Bronchial epithelial cell (primary cell): ENCODE measurements around the gene SAV1. TPM values are rescaled to one million over a fixed set of nuclear protein-coding genes. Genes with fewer than 3 reads are reported as not detected.
"Not testable (repeated sequence)": the region's sequence is repeated elsewhere in the genome, so short reads cannot be mapped to it uniquely, and the experiment has no call there.

Experiments
- DNase-seq: peaks from one replicate; pipeline ENCODE4 v3.0.0-alpha.2; 2010; ENCODE audit warnings: low read depth
- FAIRE-seq: peaks from 2 replicates; lab custom pipeline; 2011; peaks lifted over from hg19 to GRCh38; lab: Jason Lieb, UNC
- H3K27me3 ChIP-seq: 2 replicates; pipeline ENCODE4 v1.5.1; 2011; ENCODE audit warnings: low read length; ENCODE audit not compliant: control insufficient read depth, insufficient read depth
- H3K36me3 ChIP-seq: 2 replicates; pipeline ENCODE4 v1.5.1; 2011; ENCODE audit warnings: low read length; ENCODE audit not compliant: control insufficient read depth, insufficient read depth
- H3K4me3 ChIP-seq: 2 replicates; pipeline ENCODE4 v1.5.1; 2011; ENCODE audit warnings: mild to moderate bottlenecking, low read depth, low read length, control low read depth
- CTCF ChIP-seq: IDR thresholded peaks from 2 replicates; pipeline ENCODE4 v1.5.1; 2011; ENCODE audit warnings: mild to moderate bottlenecking, moderate library complexity, low read length, control low read depth, inconsistent platforms; ENCODE audit not compliant: insufficient read depth, severe bottlenecking
- total RNA-seq: library from RNA; depleted of rRNA; stranded (reverse); fragments of >200 nt; gene quantifications from 2 replicates; pipeline ENCODE4 v1.2.1, GENCODE V29; 2014

Gene SAV1
- total RNA-seq, 1 donor from 2014 or later, result 28.7 TPM

GRCh38 chr14:50704454-50705010 is 36.4 kb upstream of the SAV1 start:
- FAIRE-seq (no peak), DNase-seq (no peak)
- H3K27me3 ChIP-seq, result no peaks in the 10 kb centered on the region
- no peaks in the 10 kb centered on the region for H3K36me3 ChIP-seq
- H3K4me3 ChIP-seq, result no peak overlapping the region
- no peak for TF ChIP-seq CTCF

- TF ChIP-seq CTCF, result no peak
- no peak for DNase-seq
- Histone ChIP-seq H3K36me3 (no peaks in the 10 kb centered on the region), H3K4me3 (no peak overlapping the region), H3K27me3 (no peaks in the 10 kb centered on the region)
- FAIRE-seq, result no peak
These were observed 29.7 kb upstream of the SAV1 start for GRCh38 chr14:50697659-50698290.

GRCh38 chr14:50694260-50694659 is 26.2 kb upstream of the SAV1 start:
- FAIRE-seq, DNase-seq: not testable (repeated sequence)

GRCh38 chr14:50688875-50689274 is 20.8 kb upstream of the SAV1 start:
- peak; percentile 18 for FAIRE-seq

More at GRCh38 chr14:50694260-50694659, 26.2 kb upstream of the SAV1 start:
- not testable (repeated sequence) for H3K36me3 ChIP-seq, H3K27me3 ChIP-seq, H3K4me3 ChIP-seq

GRCh38 chr14:50679674-50680073 is 11.6 kb upstream of the SAV1 start:
- Histone ChIP-seq H3K4me3 (no peak overlapping the region), H3K27me3 (no peaks in the 10 kb centered on the region), H3K36me3 (no peaks in the 10 kb centered on the region)
- DNase-seq (no peak), FAIRE-seq (no peak)
- TF ChIP-seq CTCF, result no peak

More at GRCh38 chr14:50688875-50689274, 20.8 kb upstream of the SAV1 start:
- no peak for DNase-seq
- no peaks in the 10 kb centered on the region for H3K36me3 ChIP-seq
- H3K4me3 ChIP-seq, result no peak overlapping the region
- TF ChIP-seq CTCF, result no peak
- H3K27me3 ChIP-seq, result no peaks in the 10 kb centered on the region

- no peak for TF ChIP-seq CTCF
- Histone ChIP-seq H3K27me3 (no peaks in the 10 kb centered on the region), H3K36me3 (no peaks in the 10 kb centered on the region), H3K4me3 (no peak overlapping the region)
- DNase-seq (no peak), FAIRE-seq (no peak)
These were observed 10.1 kb upstream of the SAV1 start for GRCh38 chr14:50678163-50678562.
